HepG2 (cell line): ENCODE results near the gene NUP214. TPM values are rescaled to one million over a fixed set of nuclear protein-coding genes. Genes with fewer than 3 reads are reported as not detected.

Experiments used
- BCL6 ChIP-seq: IDR thresholded peaks from 2 replicates; pipeline ENCODE4 v1.6.1; 2016; ENCODE audit warnings: missing genetic modification reagents, missing compliant biosample characterization
- CBX2 ChIP-seq, 2 experiments: fragments of 200-600 bp in 1 of 2; sonication (generic); formaldehyde crosslinking in 1 of 2; IDR thresholded peaks; 2 replicates each; pipeline versions ENCODE4 v1.7.0 to v1.8.1; 2018 to 2022; ENCODE audit warnings: low read depth in 2 of 2, low read length in 1 of 2, mild to moderate bottlenecking in 1 of 2, missing genetic modification reagents in 1 of 2
- CSRNP1 ChIP-seq: sonication (generic); formaldehyde crosslinking; IDR thresholded peaks from 2 replicates; pipeline ENCODE4 v1.8.1; 2023; ENCODE audit warnings: mild to moderate bottlenecking, missing genetic modification reagents
- EEA1 ChIP-seq: sonication (generic); formaldehyde crosslinking; IDR thresholded peaks from 2 replicates; pipeline ENCODE4 v1.5.1; 2020; ENCODE audit warnings: mild to moderate bottlenecking, missing genetic modification reagents, borderline replicate concordance
- FOXK1 ChIP-seq: sonication (generic); formaldehyde crosslinking; IDR thresholded peaks from 2 replicates; pipeline ENCODE4 v1.4.0; 2020; ENCODE audit warnings: low read depth, missing genetic modification reagents, borderline replicate concordance
- GPBP1L1 ChIP-seq: sonication (generic); formaldehyde crosslinking; IDR thresholded peaks from 2 replicates; pipeline ENCODE4 v1.5.0; 2020; ENCODE audit warnings: mild to moderate bottlenecking, missing genetic modification reagents
- GTF2F1 ChIP-seq: fragments of 150-350 bp; IDR thresholded peaks from 2 replicates; pipeline ENCODE4 v1.6.1; 2014; ENCODE audit warnings: low read length
- HES4 ChIP-seq: sonication (generic); formaldehyde crosslinking; IDR thresholded peaks from 2 replicates; pipeline ENCODE4 v1.9.0; 2021; ENCODE audit warnings: mild to moderate bottlenecking, missing genetic modification reagents, borderline replicate concordance
- HNF1B ChIP-seq: sonication (generic); formaldehyde crosslinking; IDR thresholded peaks from 2 replicates; pipeline ENCODE4 v1.5.1; 2020; ENCODE audit warnings: mild to moderate bottlenecking, moderate library complexity, missing genetic modification reagents
- MTF1 ChIP-seq: sonication (generic); formaldehyde crosslinking; IDR thresholded peaks from 2 replicates; pipeline ENCODE4 v1.5.0; 2020; ENCODE audit warnings: missing genetic modification reagents
- NFE2 ChIP-seq: sonication (generic); formaldehyde crosslinking; IDR thresholded peaks from 2 replicates; pipeline ENCODE4 v1.4.0; 2020; ENCODE audit warnings: missing genetic modification reagents
- PCBP2 ChIP-seq: fragments of 200-400 bp; formaldehyde crosslinking; optimal IDR thresholded peaks from 2 replicates; pipeline ENCODE3; 2018; ENCODE audit warnings: low read length, low read depth; ENCODE audit not compliant: poor library complexity, severe bottlenecking
- RBM39 ChIP-seq: fragments of 200-400 bp; formaldehyde crosslinking; IDR thresholded peaks from one replicate; pipeline ENCODE4 v1.6.1; 2018; ENCODE audit warnings: antibody characterized with exemption, mild to moderate bottlenecking, low read depth, low read length; ENCODE audit not compliant: poor library complexity, severe bottlenecking
- ZNF33A ChIP-seq: sonication (generic); formaldehyde crosslinking; IDR thresholded peaks from 2 replicates; pipeline ENCODE4 v1.5.1; 2020; ENCODE audit warnings: missing genetic modification reagents, mild to moderate bottlenecking, moderate library complexity, borderline replicate concordance
- ZNF414 ChIP-seq: sonication (generic); formaldehyde crosslinking; IDR thresholded peaks from 2 replicates; pipeline ENCODE4 v1.5.0; 2020; ENCODE audit warnings: missing genetic modification reagents
- ZNF570 ChIP-seq: sonication (generic); formaldehyde crosslinking; IDR thresholded peaks from 2 replicates; pipeline ENCODE4 v1.4.0; 2020; ENCODE audit warnings: mild to moderate bottlenecking, missing genetic modification reagents, borderline replicate concordance
- ZNF639 ChIP-seq: conservative IDR thresholded peaks from 2 replicates; pipeline ENCODE4 v1.6.1; 2018; ENCODE audit warnings: missing genetic modification reagents
- polyA plus RNA-seq, 8 experiments: library from polyadenylated mRNA; depleted of rRNA in 3 of 8; stranded (reverse) in 7 of 8; unstranded in 1 of 8; fragments of >200 nt; fragmentation: Illumina TruSeq in 4 of 8; extraction: Trizol in 4 of 8; gene quantifications; 2 replicates each; pipeline versions ENCODE4 v1.2.1 to v1.2.3, GENCODE V29; 2011 to 2016; ENCODE audit warnings: low read depth in 4 of 8, missing spikeins in 1 of 8, mixed read lengths in 1 of 8; ENCODE audit not compliant: insufficient read depth in 1 of 8
- total RNA-seq, 5 experiments: library from RNA; depleted of rRNA; stranded (reverse); fragments of >200 nt; fragmentation: Illumina TruSeq; extraction: Trizol; gene quantifications; 2 replicates each; pipeline ENCODE4 v1.2.3, GENCODE V29; 2016; ENCODE audit warnings: low read depth in 1 of 5

NUP214 gene
- total and polyA plus RNA-seq, 2 of the 13 experiments (the other 11 are each of a cell fraction or from before 2014, with no cell fraction given) = 8.4 to 16.0 TPM

GRCh38 chr9:131078427-131079366, 46.7 kb upstream of the NUP214 start (continued):
- TF ChIP-seq CSRNP1 (CRISPR knock-in tag) (no peak), ZNF639 (CRISPR knock-in tag) (no peak), GTF2F1 (no peak), RBM39 (no peak), ZNF33A (CRISPR knock-in tag) (no peak), CBX2 (IDR thresholded peaks at IDR 0.05; ENCODE audit: low read depth, low read length) (no peak), CBX2 (CRISPR knock-in tag; IDR thresholded peaks at IDR 0.05; ENCODE audit: low read depth) (no peak), BCL6 (CRISPR knock-in tag) (no peak), HNF1B (CRISPR knock-in tag) (no peak), HES4 (CRISPR knock-in tag) (0 out of 2 replicates have a peak, but pooled peaks have one; percentile 24), ZNF414 (CRISPR knock-in tag) (no peak), EEA1 (CRISPR knock-in tag) (no peak), NFE2 (CRISPR knock-in tag) (no peak), MTF1 (0 out of 2 replicates have a peak, but pooled peaks have one; percentile 26), PCBP2 (no peak), ZNF570 (CRISPR knock-in tag) (no peak), FOXK1 (CRISPR knock-in tag) (no peak), GPBP1L1 (CRISPR knock-in tag) (no peak)
